Left ventricle myocardium inferior (tissue), 1 donor: ENCODE measurements around the gene ACSS3. TPM values are rescaled to one million over a fixed set of nuclear protein-coding genes. Genes with fewer than 3 reads are reported as not detected.

Source experiments
- DNase-seq: peaks from one replicate; pipeline ENCODE4 v3.0.0-alpha.2; 2020
- H3K27ac ChIP-seq: fragments of 200-600 bp; replicated peaks from 2 replicates; pipeline ENCODE4 v1.8.0; 2021
- H3K27me3 ChIP-seq: fragments of 200-600 bp; 2 replicates; pipeline ENCODE4 v1.8.0; 2021; ENCODE audit warnings: low read depth
- H3K36me3 ChIP-seq: fragments of 200-600 bp; 2 replicates; pipeline ENCODE4 v1.8.0; 2021
- H3K4me1 ChIP-seq: fragments of 200-600 bp; 2 replicates; pipeline ENCODE4 v1.8.0; 2021
- H3K4me3 ChIP-seq: fragments of 200-600 bp; 2 replicates; pipeline ENCODE4 v1.8.0; 2021; ENCODE audit warnings: mild to moderate bottlenecking, moderate library complexity
- H3K9me3 ChIP-seq: fragments of 200-600 bp; replicated peaks from 2 replicates; pipeline ENCODE4 v1.8.0; 2021
- CTCF ChIP-seq: fragments of 200-600 bp; IDR thresholded peaks from 2 replicates; pipeline ENCODE4 v1.8.0; 2021; ENCODE audit warnings: antibody characterized with exemption, mild to moderate bottlenecking, borderline replicate concordance
- intact Hi-C: fragments of 100-400 bp; cut with micrococcal nuclease; formaldehyde crosslinking; loops from one replicate; pipeline ENCODE4 v1.11.0; 2022
- total RNA-seq: library from RNA; stranded (reverse); fragmentation: NEBNext Ultra II Directional; extraction: Animal tissue kit (Norgen Biotek cat#: 25700); gene quantifications from one replicate; pipeline ENCODE4 v1.2.1, GENCODE V29; 2021
- donor health status: DM: no; HTN: yes; CAD: no; lungs with severe emphysema.

Gene ACSS3
- total RNA-seq, 1 donor from 2014 or later = 24.5 TPM

GRCh38 chr12:81211306-81211705 is 133.4 kb downstream of the ACSS3 start:
- Histone ChIP-seq H3K4me3 (no peak overlapping the region), H3K36me3 (peaks cover 5% of the 10 kb centered on the region), H3K27me3 (no peaks in the 10 kb centered on the region), H3K4me1 (peaks cover 60% of the 10 kb centered on the region), H3K9me3 (no peaks in the 10 kb centered on the region), H3K27ac (no peak overlapping the region)
- intact Hi-C loops = no loop called here
- no peak for TF ChIP-seq CTCF
- no peak for DNase-seq

GRCh38 chr12:81212996-81213696 is 135.3 kb downstream of the ACSS3 start:
- Histone ChIP-seq H3K9me3 (no peaks in the 10 kb centered on the region), H3K4me1 (peaks cover 49% of the 10 kb centered on the region), H3K36me3 (peaks cover 13% of the 10 kb centered on the region), H3K27ac (no peak overlapping the region), H3K4me3 (no peak overlapping the region), H3K27me3 (no peaks in the 10 kb centered on the region)
- DNase-seq = no peak
- no peak for TF ChIP-seq CTCF
- intact Hi-C loops = no loop called here

- intact Hi-C loops = no loop called here
- Histone ChIP-seq H3K27me3 (no peaks in the 10 kb centered on the region), H3K4me3 (no peak overlapping the region), H3K4me1 (peaks cover 14% of the 10 kb centered on the region), H3K36me3 (peaks cover 13% of the 10 kb centered on the region), H3K27ac (no peak overlapping the region), H3K9me3 (no peaks in the 10 kb centered on the region)
- no peak for DNase-seq
- TF ChIP-seq CTCF = no peak
These were observed 138.9 kb downstream of the ACSS3 start for GRCh38 chr12:81216739-81217138.

- Histone ChIP-seq H3K4me3 (no peak overlapping the region), H3K4me1 (peaks cover 8% of the 10 kb centered on the region), H3K27me3 (no peaks in the 10 kb centered on the region), H3K9me3 (no peaks in the 10 kb centered on the region), H3K36me3 (peaks cover 7% of the 10 kb centered on the region), H3K27ac (no peak overlapping the region)
- intact Hi-C loops = no loop called here
- no peak for TF ChIP-seq CTCF
- DNase-seq = no peak
These were observed 143.8 kb downstream of the ACSS3 start for GRCh38 chr12:81221681-81222080.

- intact Hi-C loops = no loop called here
These were observed 145.1 kb downstream of the ACSS3 start for GRCh38 chr12:81222846-81223592.

More at GRCh38 chr12:81222846-81223592, 145.1 kb downstream of the ACSS3 start:
- H3K4me3 ChIP-seq = no peak overlapping the region
- no peak for TF ChIP-seq CTCF
- no peaks in the 10 kb centered on the region for H3K9me3 ChIP-seq
- DNase-seq = no peak
- no peaks in the 10 kb centered on the region for H3K27me3 ChIP-seq
- H3K27ac ChIP-seq = no peak overlapping the region
- no peaks in the 10 kb centered on the region for H3K36me3 ChIP-seq
- peaks cover 8% of the 10 kb centered on the region for H3K4me1 ChIP-seq
